HepG2 (cell line): ENCODE measurements around the gene KIF19.
"Not testable (repeated sequence)": the region's sequence is repeated elsewhere in the genome, so short reads cannot be mapped to it uniquely, and the experiment has no call there.

Experiments used
- CTCF ChIP-seq: sonication (generic); formaldehyde crosslinking; IDR thresholded peaks from 2 replicates; pipeline ENCODE4 v1.5.0; 2020; ENCODE audit warnings: mild to moderate bottlenecking, missing genetic modification reagents, moderate library complexity
- NFKBIZ ChIP-seq: IDR thresholded peaks from 2 replicates; pipeline ENCODE4 v1.6.1; 2018; ENCODE audit warnings: missing genetic modification reagents, missing compliant biosample characterization
- POLR2A ChIP-seq, 2 experiments: IDR thresholded peaks; 2 replicates each; pipeline ENCODE4 v1.6.1; 2011; ENCODE audit warnings: low read depth in 2 of 2, low read length in 2 of 2, mild to moderate bottlenecking in 1 of 2, moderate library complexity in 1 of 2; ENCODE audit not compliant: insufficient read depth in 1 of 2
- ZNF225 ChIP-seq: sonication (generic); formaldehyde crosslinking; IDR thresholded peaks from 2 replicates; pipeline ENCODE4 v1.4.0; 2020; ENCODE audit warnings: mild to moderate bottlenecking, missing genetic modification reagents
- ZNF280D ChIP-seq: sonication (generic); formaldehyde crosslinking; IDR thresholded peaks from 2 replicates; pipeline ENCODE4 v1.5.1; 2020; ENCODE audit warnings: mild to moderate bottlenecking, missing genetic modification reagents

- TF ChIP-seq CTCF; POLR2A (IDR thresholded peaks at IDR 0.05; ENCODE audit: insufficient read depth in 1 of 2, low read depth in 2 of 2, low read length in 2 of 2); ZNF225; NFKBIZ (CRISPR knock-in tag); ZNF280D (CRISPR knock-in tag): not testable (repeated sequence)
Measured at GRCh38 chr17:74405311-74405710, 79.3 kb downstream of the KIF19 start.
